Measurements from ENCODE around the gene IL3. TPM values are rescaled to one million over a fixed set of nuclear protein-coding genes. Genes with fewer than 3 reads are reported as not detected.

The IL3 gene
- total RNA-seq, 1 donor from 2014 or later: not detected

DNA sequence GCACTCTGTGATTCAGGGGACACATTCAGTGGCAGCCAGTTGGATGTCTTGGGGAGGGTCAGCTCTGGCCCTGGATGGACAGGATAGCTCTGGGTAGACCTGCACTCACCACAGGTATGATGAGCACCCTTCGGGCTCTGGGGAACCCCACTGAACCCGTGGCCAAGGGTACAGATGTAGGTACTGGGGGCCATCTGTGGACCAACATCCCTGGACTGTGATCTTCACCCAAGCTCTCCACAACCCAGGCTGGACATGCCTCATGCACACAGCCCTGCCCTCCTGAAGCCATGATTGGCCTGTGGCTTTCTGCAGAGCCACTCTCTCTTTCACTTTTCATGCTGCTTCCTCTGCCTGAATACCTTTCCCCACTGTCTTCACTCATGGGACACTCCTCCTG lies 33.4 kb upstream of the IL3 start:
- TF ChIP-seq, protein P1, sequence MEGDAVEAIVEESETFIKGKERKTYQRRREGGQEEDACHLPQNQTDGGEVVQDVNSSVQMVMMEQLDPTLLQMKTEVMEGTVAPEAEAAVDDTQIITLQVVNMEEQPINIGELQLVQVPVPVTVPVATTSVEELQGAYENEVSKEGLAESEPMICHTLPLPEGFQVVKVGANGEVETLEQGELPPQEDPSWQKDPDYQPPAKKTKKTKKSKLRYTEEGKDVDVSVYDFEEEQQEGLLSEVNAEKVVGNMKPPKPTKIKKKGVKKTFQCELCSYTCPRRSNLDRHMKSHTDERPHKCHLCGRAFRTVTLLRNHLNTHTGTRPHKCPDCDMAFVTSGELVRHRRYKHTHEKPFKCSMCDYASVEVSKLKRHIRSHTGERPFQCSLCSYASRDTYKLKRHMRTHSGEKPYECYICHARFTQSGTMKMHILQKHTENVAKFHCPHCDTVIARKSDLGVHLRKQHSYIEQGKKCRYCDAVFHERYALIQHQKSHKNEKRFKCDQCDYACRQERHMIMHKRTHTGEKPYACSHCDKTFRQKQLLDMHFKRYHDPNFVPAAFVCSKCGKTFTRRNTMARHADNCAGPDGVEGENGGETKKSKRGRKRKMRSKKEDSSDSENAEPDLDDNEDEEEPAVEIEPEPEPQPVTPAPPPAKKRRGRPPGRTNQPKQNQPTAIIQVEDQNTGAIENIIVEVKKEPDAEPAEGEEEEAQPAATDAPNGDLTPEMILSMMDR (IDR thresholded peaks at IDR 0.05; ENCODE audit: unreplicated experiment): no peak
- Mint-ChIP-seq H3K27ac (no peak overlapping the region), H3K9me3 (ENCODE audit: low read depth) (no peaks in the 10 kb centered on the region), H3K27me3 (peaks cover 26% of the 10 kb centered on the region), H3K36me3 (ENCODE audit: insufficient read depth) (no peaks in the 10 kb centered on the region), H3K4me3 (ENCODE audit: low read depth) (no peak overlapping the region), H3K4me1 (ENCODE audit: low read depth) (no peaks in the 10 kb centered on the region)
- DNase-seq (ENCODE audit: low spot score, unreplicated experiment): no peak

DNA sequence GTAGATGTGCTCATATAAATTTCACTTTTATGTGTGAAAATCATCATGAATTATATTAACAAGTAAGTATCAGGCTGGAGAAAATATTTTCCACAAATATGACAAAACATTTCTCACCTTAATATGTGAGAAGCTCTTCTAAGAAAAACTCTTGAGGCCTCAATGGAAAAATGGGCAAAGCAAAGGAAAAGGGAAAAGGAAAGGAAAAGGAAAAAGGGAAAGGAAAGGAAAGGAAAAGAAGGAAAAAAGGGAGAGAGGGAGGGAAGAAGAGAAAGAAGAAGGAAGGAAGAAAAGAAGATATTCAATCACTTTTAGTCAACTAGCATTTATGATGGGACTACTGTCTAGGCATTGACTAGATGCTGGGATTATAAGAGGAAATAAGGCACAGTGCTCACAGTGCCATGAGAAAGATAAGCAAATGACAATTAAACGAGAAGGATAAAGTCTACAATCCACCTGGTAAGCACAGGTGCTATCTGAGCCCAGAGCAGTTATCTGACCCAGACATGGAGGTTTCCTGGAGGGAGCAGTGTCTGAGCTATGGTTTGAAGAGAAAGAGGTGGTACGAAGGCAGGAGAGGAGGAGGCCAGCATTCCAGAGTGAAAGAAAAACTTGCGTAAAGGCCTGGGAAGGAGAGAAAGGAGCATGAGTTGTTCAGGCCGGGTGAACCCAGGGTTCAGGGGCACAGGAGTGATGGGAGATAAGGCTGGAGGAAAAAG lies 30.7 kb upstream of the IL3 start:
- H3K9me3 Mint-ChIP-seq (ENCODE audit: low read depth): no peaks in the 10 kb centered on the region
- H3K27me3 Mint-ChIP-seq: peaks cover 19% of the 10 kb centered on the region
- TF ChIP-seq, protein P1 (IDR thresholded peaks at IDR 0.05; ENCODE audit: unreplicated experiment): no peak
- no peak for DNase-seq (ENCODE audit: low spot score, unreplicated experiment)
- H3K4me1 Mint-ChIP-seq (ENCODE audit: low read depth): no peaks in the 10 kb centered on the region
- no peaks in the 10 kb centered on the region for H3K36me3 Mint-ChIP-seq (ENCODE audit: insufficient read depth)
- H3K27ac Mint-ChIP-seq: no peak overlapping the region
- H3K4me3 Mint-ChIP-seq (ENCODE audit: low read depth): no peak overlapping the region

DNA sequence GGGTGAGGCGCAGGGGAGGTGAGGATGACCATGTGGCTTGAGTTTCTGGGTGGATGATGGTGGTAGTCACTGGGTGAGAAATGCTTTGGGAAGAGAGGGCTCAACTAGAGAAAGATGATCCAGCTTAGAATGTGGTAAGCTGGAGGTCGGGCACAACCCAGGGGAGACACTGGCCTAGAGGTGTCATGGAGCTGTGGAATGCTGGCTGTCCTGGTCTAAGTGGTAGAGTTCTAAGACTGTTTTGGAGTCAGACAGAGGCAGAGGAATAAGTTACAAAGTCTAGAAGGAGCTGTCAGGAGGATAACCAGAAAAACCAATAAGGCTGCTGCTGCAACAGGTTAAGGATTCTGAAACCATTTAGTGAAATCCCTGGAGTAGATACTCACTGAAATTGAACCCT lies 29.8 kb upstream of the IL3 start:
- H3K27ac Mint-ChIP-seq: no peak overlapping the region
- no peaks in the 10 kb centered on the region for H3K36me3 Mint-ChIP-seq (ENCODE audit: insufficient read depth)
- H3K27me3 Mint-ChIP-seq: peaks cover 19% of the 10 kb centered on the region
- no peaks in the 10 kb centered on the region for H3K4me1 Mint-ChIP-seq (ENCODE audit: low read depth)
- no peak for DNase-seq (ENCODE audit: low spot score, unreplicated experiment)
- H3K4me3 Mint-ChIP-seq (ENCODE audit: low read depth): no peak overlapping the region
- TF ChIP-seq, protein P1 (IDR thresholded peaks at IDR 0.05; ENCODE audit: unreplicated experiment): no peak
- no peaks in the 10 kb centered on the region for H3K9me3 Mint-ChIP-seq (ENCODE audit: low read depth)

DNA sequence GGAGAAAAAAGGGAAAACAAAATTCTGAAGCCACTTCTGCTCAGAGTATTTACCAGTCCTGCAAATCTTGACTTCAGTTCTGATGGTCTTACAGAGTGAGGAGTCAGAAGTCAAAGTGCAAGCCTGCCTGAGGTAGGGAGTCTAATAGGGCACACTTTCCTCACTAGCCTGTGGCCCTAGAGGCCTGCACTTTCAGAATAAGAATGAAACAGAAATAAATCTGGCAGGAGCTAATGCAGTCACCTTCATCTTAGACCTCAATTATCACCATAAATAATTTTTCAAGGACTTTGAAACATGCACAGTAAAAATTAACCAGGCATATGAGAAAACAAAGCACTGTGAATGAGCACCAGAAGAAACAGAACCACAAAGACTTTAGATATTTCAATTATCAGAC lies 28.3 kb upstream of the IL3 start:
- DNase-seq (ENCODE audit: low spot score, unreplicated experiment): no peak
- TF ChIP-seq, protein P1 (IDR thresholded peaks at IDR 0.05; ENCODE audit: unreplicated experiment): no peak
- Mint-ChIP-seq H3K27ac (no peak overlapping the region), H3K4me3 (ENCODE audit: low read depth) (no peak overlapping the region), H3K36me3 (ENCODE audit: insufficient read depth) (no peaks in the 10 kb centered on the region), H3K9me3 (ENCODE audit: low read depth) (no peaks in the 10 kb centered on the region), H3K4me1 (ENCODE audit: low read depth) (no peaks in the 10 kb centered on the region), H3K27me3 (peaks cover 19% of the 10 kb centered on the region)

DNA sequence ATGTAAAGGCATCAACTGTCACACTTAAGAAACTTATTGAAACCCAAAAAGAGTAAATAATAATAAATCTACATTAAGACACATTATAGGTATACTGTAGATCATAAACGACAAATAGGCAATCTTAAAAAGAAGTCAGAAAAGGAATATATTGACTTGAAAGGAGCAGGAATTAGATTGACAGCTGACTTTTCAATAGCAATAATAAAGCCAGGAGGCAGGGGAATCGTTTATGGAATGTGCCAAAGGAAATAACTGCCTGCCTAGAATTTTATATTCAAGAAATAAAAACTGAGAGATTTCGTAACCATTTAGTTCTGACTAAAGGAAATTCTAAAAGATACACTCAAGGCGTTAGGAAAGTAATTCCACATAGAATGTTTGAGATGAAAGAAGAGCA lies 27.3 kb upstream of the IL3 start:
- Mint-ChIP-seq H3K27me3 (peaks cover 19% of the 10 kb centered on the region), H3K27ac (no peak overlapping the region), H3K36me3 (ENCODE audit: insufficient read depth) (no peaks in the 10 kb centered on the region), H3K9me3 (ENCODE audit: low read depth) (no peaks in the 10 kb centered on the region), H3K4me1 (ENCODE audit: low read depth) (no peaks in the 10 kb centered on the region), H3K4me3 (ENCODE audit: low read depth) (no peak overlapping the region)
- DNase-seq (ENCODE audit: low spot score, unreplicated experiment): no peak
- TF ChIP-seq, protein P1 (IDR thresholded peaks at IDR 0.05; ENCODE audit: unreplicated experiment): no peak
